Ovary (tissue), 9 donors: ENCODE results near the gene MTF1. TPM values are rescaled to one million over a fixed set of nuclear protein-coding genes. Genes with fewer than 3 reads are reported as not detected.

ENCODE experiments used
- DNase-seq, 5 donors: peaks; one replicate each; pipeline ENCODE4 v3.0.0-alpha.2; 2019 to 2020
- H3K27ac ChIP-seq, 2 donors: fragments of 200-600 bp; one replicate each; pipeline versions ENCODE4 v1.5.1 to v1.8.0; 2019 to 2022
- H3K27me3 ChIP-seq: fragments of 200-600 bp; one replicate; pipeline ENCODE4 v1.8.0; 2022
- H3K36me3 ChIP-seq: fragments of 200-600 bp; sonication (generic); one replicate; pipeline ENCODE4 v1.5.1; 2019
- H3K4me1 ChIP-seq: one replicate; pipeline ENCODE4 v1.8.1; 2013; ENCODE audit warnings: mild to moderate bottlenecking, moderate library complexity; ENCODE audit not compliant: insufficient read depth
- H3K4me3 ChIP-seq: fragments of 200-600 bp; sonication (generic); one replicate; pipeline ENCODE4 v1.5.1; 2017
- H3K9me3 ChIP-seq, 2 donors: fragments of 200-600 bp in 1 of 2; sonication (generic) in 1 of 2; one replicate each; pipeline versions ENCODE4 v1.5.1 to v1.8.1; 2013 to 2019; ENCODE audit warnings: mild to moderate bottlenecking in 1 of 2, moderate library complexity in 1 of 2
- CTCF ChIP-seq, 3 donors: fragments of 450-650 bp in 2 of 3; fragments of 200-600 bp in 1 of 3; IDR thresholded peaks; one replicate each; pipeline versions ENCODE4 v1.5.1 to v1.8.0; 2016 to 2022; ENCODE audit warnings: antibody characterized with exemption in 3 of 3, mild to moderate bottlenecking in 1 of 3
- EP300 ChIP-seq: sonication (generic); formaldehyde crosslinking; IDR thresholded peaks from one replicate; pipeline ENCODE4 v1.6.1; 2017; ENCODE audit warnings: antibody characterized with exemption
- POLR2A ChIP-seq: fragments of 450-650 bp; IDR thresholded peaks from one replicate; pipeline ENCODE4 v1.6.1; 2017; ENCODE audit warnings: antibody characterized with exemption, mild to moderate bottlenecking, moderate library complexity
- WGBS, 3 donors: extraction: QIAGEN DNeasy Blood & Tissue Kit in 1 of 3; methylation state at CpG; one replicate each; pipeline versions ENCODE4 v1.1.5 to v1.1.7; 2013 to 2017; 5-methylcytosine and 5-hydroxymethylcytosine counted together
- intact Hi-C, 4 donors: fragments of 100-400 bp; cut with DNase I; formaldehyde crosslinking; loops; one replicate each; pipeline versions ENCODE4 v1.11.0 to v1.15.1; 2022 to 2023
- polyA plus RNA-seq, 2 donors: library from polyadenylated mRNA; stranded (reverse); fragments of 200-250 nt in 1 of 2; fragments of 350-450 nt in 1 of 2; fragmentation: Illumina TruSeq in 1 of 2; extraction: RNeasy Lipid Tissue Mini Kit (QIAGEN cat#74804) in 1 of 2; gene quantifications; one replicate each; pipeline ENCODE4 v1.2.3, GENCODE V29; 2013 to 2014
- total RNA-seq, 7 donors: library from RNA; depleted of rRNA in 2 of 7; stranded (reverse); fragments of >200 nt in 2 of 7; fragmentation: NEBNext Ultra II Directional in 3 of 7; extraction: Animal tissue kit (Norgen Biotek cat#: 25700) in 3 of 7; gene quantifications; one replicate each; pipeline versions ENCODE4 v1.1.0 to v1.2.4, GENCODE V29; 2016 to 2023
- donor health status: DM: no; HTN: no; CAD: no; lungs with moderate emphysema.
- donor health status: DM: no; HTN: no; CAD: no.
- donor health status: Bipolar disorder and iron deficiency.
- donor health status: DM: yes; HTN: yes; CAD: no.
- donor health status: DM: no; HTN: no; CAD: no.
- donor health status: DM: yes; HTN: yes; CAD: no.

The MTF1 gene
- total and polyA plus RNA-seq, 9 donors = 3.4 to 29.1 (median 20.6) TPM

- no peak for TF ChIP-seq EP300
- TF ChIP-seq CTCF (IDR thresholded peaks at IDR 0.05) = no peak
- TF ChIP-seq POLR2A = no peak
- no peaks in the 10 kb centered on the region for H3K27me3 ChIP-seq
- H3K4me1 ChIP-seq = no peaks in the 10 kb centered on the region
- H3K9me3 ChIP-seq = no peaks in the 10 kb centered on the region
- intact Hi-C loops = no loop called here
- no peak overlapping the region for H3K4me3 ChIP-seq
- no peaks in the 10 kb centered on the region for H3K36me3 ChIP-seq
- H3K27ac ChIP-seq = no peak overlapping the region
- DNase-seq = no peak
- WGBS, 3 donors = 93 to 100% (median 100%) methylated on average over 1 of the region's 1 CpG
These were observed 13.3 kb upstream of the MTF1 start for GRCh38 chr1:37872692-37873091.

DNA sequence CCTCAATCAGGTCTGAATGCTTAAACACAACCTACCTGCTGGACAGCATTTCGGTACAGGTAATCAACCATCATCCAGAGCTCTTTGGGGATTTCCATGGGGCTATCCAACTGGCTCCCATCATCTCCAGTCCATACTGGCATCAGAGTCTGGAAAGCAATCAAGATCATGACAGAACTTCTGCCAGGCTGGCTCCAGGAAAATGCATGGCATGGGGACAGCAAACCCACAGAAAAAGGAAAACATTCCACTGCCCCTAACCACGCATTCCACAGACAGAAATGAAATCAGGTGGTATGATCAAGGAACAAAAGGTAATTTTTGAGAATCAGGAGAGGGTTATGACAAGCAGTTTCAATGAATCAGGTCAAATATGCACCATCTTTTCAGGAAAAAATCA is 9.1 kb upstream of the MTF1 start:
- Histone ChIP-seq H3K4me3 (no peak overlapping the region), H3K27me3 (no peaks in the 10 kb centered on the region), H3K36me3 (no peaks in the 10 kb centered on the region), H3K9me3 (no peaks in the 10 kb centered on the region), H3K27ac (no peak overlapping the region), H3K4me1 (no peaks in the 10 kb centered on the region)
- TF ChIP-seq CTCF (IDR thresholded peaks at IDR 0.05) (no peak), POLR2A (no peak), EP300 (no peak)
- no peak for DNase-seq
- intact Hi-C loops = loop anchor here in 1 of 4 donors (10.0 kb wide), 1 partner anchor 54 kb away; no protein-coding TSS in a partner anchor
- 89 to 93% (median 93%) methylated on average over 2 of the region's 2 CpGs for WGBS, 3 donors

- Histone ChIP-seq H3K27ac (no peak overlapping the region), H3K9me3 (no peaks in the 10 kb centered on the region), H3K4me1 (no peaks in the 10 kb centered on the region), H3K36me3 (no peaks in the 10 kb centered on the region), H3K27me3 (no peaks in the 10 kb centered on the region), H3K4me3 (no peak overlapping the region)
- no peak for DNase-seq
- intact Hi-C loops = loop anchor here in 1 of 4 donors (10.0 kb wide), 1 partner anchor 53 kb away; no protein-coding TSS in a partner anchor
- TF ChIP-seq CTCF (IDR thresholded peaks at IDR 0.05) = no peak
- no peak for TF ChIP-seq POLR2A
- TF ChIP-seq EP300 = no peak
- 88 to 93% (median 93%) methylated on average over 6 of the region's 6 CpGs for WGBS, 3 donors
These were observed 8.4 kb upstream of the MTF1 start for GRCh38 chr1:37867784-37868183.

DNA sequence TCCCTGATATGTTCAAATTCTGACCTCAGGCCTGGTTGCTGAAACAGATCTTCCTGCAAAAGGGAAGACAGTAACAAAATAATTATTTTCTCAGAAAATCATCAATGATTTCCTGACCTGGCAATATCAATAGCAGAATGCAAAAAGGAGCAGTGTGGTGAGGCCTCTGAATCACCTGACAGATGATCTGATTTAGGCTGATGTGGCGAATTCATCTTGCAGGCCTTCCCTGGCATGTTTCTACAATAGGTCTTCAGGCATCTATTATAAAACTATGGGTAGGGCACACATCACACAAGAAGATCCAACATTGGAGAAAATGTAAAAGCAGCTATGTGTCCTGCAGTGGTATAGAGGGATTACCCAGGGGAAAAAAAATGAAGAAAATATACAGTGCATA is 7.1 kb upstream of the MTF1 start:
- no peaks in the 10 kb centered on the region for H3K4me1 ChIP-seq
- H3K4me3 ChIP-seq = no peak overlapping the region
- no peaks in the 10 kb centered on the region for H3K27me3 ChIP-seq
- no peak for TF ChIP-seq POLR2A
- TF ChIP-seq EP300 = no peak
- TF ChIP-seq CTCF (IDR thresholded peaks at IDR 0.05) = no peak
- intact Hi-C loops = loop anchor here in 1 of 4 donors (10.0 kb wide), 1 partner anchor 52 kb away; no protein-coding TSS in a partner anchor
- no peaks in the 10 kb centered on the region for H3K9me3 ChIP-seq
- no peaks in the 10 kb centered on the region for H3K36me3 ChIP-seq
- WGBS, 3 donors = 99 to 100% (median 100%) methylated on average over 1 of the region's 1 CpG
- H3K27ac ChIP-seq = no peak overlapping the region
- no peak for DNase-seq
